Measurements from ENCODE around the gene MYMK.

The MYMK gene

DNA sequence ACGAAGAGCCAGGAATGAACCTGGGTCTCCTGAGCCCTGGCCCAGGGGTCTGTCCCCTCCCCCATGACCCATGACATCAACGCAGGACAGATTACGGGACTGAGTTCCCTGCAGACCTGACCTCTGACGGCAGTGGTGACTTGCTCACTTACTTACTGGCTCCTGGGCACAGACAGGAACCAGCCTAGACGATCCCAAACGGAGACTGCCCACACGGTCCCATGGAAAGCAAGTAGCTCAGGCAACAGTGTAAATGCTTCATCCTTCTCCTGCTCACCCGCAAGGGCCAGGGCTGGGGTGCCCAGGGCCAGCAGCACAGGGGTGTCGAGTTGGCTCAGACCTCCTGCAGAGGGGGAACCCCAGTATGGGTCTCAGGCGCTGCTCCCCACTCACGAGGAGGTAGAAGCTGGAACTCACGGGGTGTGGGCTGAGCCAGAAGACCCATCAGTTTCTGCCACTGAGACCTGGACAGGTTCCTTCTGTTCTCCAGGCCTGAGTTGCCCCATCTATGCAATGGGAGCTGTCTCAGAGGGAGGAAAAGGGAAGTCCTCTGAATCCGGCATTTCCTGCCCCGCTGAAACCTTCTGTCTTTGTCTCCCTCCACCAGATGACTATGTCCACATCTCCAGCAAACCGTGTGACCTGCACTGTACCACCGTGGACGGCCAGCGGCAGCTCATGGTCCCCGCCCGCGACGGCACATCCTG, 15.4 kb upstream of the MYMK start:
- peaks cover 19% of the 10 kb centered on the region for H3K27me3 ChIP-seq (ENCODE audit: control insufficient read depth, insufficient read depth, low read length)
- no peak overlapping the region for H3K9ac ChIP-seq (ENCODE audit: low read length)
- H3K4me3 ChIP-seq (ENCODE audit: low read length): no peak overlapping the region
- H3K9me3 ChIP-seq (ENCODE audit: control insufficient read depth, low read depth, low read length): no peaks in the 10 kb centered on the region
- H3K36me3 ChIP-seq (ENCODE audit: control insufficient read depth, low read depth, low read length): no peaks in the 10 kb centered on the region
- no peak overlapping the region for H3K27ac ChIP-seq (ENCODE audit: low read length)
- peaks cover 11% of the 10 kb centered on the region for H3K4me1 ChIP-seq (ENCODE audit: control insufficient read depth, low read depth, low read length)

DNA sequence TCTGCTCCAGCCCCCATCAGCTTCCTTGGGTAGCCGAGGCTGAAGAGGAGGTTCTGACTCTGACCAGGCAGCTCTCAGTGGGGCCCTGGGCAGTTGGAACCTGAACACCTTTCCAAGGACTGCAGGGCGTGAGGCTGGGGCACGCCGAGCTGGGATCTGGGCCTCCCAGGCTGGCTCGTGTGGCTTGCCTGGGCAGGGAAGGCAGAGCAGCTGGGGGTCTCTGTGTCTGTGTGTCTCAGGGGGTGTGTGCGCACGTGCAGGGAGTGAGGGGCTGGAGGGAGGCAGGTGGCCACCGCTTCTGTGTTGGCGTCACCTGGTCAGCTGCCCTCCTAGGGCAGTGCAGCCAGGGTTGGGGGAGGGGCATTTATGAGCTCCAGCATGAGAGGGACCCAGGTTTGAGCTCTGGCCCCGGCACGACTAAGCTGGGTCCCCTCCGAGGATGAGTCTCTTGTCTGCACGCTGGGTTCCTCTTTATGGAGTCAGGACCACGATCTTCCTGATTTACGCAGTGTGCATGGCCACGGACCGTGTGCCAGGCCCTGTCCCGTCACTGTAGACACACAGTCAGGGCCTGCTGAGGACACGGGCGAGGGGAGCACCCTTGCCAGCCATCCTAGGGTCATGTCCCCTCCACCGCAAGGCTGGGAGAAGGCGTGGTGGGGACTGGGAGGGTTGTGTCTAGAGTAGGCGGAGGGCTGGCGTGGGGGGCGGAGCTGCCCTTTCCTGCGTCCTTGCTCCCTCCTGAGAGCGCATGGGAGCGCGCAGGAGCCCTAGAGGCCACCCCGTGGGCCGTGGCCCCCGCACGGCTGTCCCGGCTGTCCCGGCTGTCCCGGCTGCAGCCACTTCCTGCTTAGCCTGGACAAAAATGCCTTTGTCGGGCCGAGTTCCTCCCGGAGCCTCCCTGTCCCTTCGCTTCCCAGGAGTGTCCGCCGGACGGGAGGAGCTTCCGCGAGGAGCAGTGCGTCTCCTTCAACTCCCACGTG, 14.4 kb upstream of the MYMK start:
- no peaks in the 10 kb centered on the region for H3K36me3 ChIP-seq (ENCODE audit: control insufficient read depth, low read depth, low read length)
- peaks cover 25% of the 10 kb centered on the region for H3K27me3 ChIP-seq (ENCODE audit: control insufficient read depth, insufficient read depth, low read length)
- H3K4me1 ChIP-seq (ENCODE audit: control insufficient read depth, low read depth, low read length): peaks cover 11% of the 10 kb centered on the region
- H3K4me3 ChIP-seq (ENCODE audit: low read length): no peak overlapping the region
- H3K9me3 ChIP-seq (ENCODE audit: control insufficient read depth, low read depth, low read length): no peaks in the 10 kb centered on the region
- H3K9ac ChIP-seq (ENCODE audit: low read length): no peak overlapping the region
- no peak overlapping the region for H3K27ac ChIP-seq (ENCODE audit: low read length)

DNA sequence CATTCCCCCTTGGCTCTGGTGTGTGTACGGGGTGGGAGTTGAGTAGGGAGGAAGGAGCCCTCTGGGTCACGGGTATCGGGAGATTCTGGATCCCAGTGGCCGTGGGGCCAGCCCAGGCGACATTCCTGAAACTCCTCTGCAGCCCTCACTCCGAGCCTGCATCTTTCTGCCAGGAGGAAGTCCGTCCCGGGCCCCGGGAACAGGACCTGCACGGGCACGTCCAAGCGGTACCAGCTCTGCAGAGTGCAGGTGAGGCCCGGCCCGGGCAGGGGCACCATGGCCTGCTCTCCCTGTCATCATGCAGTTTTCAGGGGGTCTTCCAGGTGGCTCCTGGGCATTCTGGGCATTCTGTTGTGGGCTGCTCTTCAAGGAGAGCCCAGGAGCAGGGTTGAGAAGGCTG, 13.4 kb upstream of the MYMK start:
- H3K27me3 ChIP-seq (ENCODE audit: control insufficient read depth, insufficient read depth, low read length): peaks cover 35% of the 10 kb centered on the region
- H3K27ac ChIP-seq (ENCODE audit: low read length): no peak overlapping the region
- no peak overlapping the region for H3K9ac ChIP-seq (ENCODE audit: low read length)
- no peaks in the 10 kb centered on the region for H3K36me3 ChIP-seq (ENCODE audit: control insufficient read depth, low read depth, low read length)
- H3K4me1 ChIP-seq (ENCODE audit: control insufficient read depth, low read depth, low read length): peaks cover 15% of the 10 kb centered on the region
- H3K9me3 ChIP-seq (ENCODE audit: control insufficient read depth, low read depth, low read length): no peaks in the 10 kb centered on the region
- no peak overlapping the region for H3K4me3 ChIP-seq (ENCODE audit: low read length)

DNA sequence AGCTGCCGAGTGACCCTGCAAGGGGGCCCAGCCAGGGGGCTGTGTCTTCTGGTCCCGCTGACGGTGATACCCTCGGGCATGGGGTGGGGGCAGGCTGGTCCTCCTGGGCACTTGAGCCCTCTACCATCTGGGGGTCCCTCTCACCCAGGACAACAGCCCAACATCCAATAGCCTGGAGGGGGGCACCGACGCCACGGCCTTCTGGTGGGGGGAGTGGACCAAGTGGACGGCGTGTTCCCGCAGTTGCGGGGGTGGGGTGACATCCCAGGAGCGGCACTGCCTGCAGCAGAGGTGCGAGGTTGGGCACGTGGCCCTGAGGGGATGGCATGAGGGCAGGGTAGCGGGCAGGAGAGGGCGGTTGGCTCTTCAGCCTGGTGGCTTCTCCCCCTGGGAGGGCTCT, 12.5 kb upstream of the MYMK start:
- Histone ChIP-seq H3K9ac (ENCODE audit: low read length) (no peak overlapping the region), H3K27me3 (ENCODE audit: control insufficient read depth, insufficient read depth, low read length) (peaks cover 40% of the 10 kb centered on the region), H3K4me3 (ENCODE audit: low read length) (no peak overlapping the region), H3K4me1 (ENCODE audit: control insufficient read depth, low read depth, low read length) (peaks cover 15% of the 10 kb centered on the region), H3K36me3 (ENCODE audit: control insufficient read depth, low read depth, low read length) (no peaks in the 10 kb centered on the region), H3K9me3 (ENCODE audit: control insufficient read depth, low read depth, low read length) (no peaks in the 10 kb centered on the region), H3K27ac (ENCODE audit: low read length) (no peak overlapping the region)

DNA sequence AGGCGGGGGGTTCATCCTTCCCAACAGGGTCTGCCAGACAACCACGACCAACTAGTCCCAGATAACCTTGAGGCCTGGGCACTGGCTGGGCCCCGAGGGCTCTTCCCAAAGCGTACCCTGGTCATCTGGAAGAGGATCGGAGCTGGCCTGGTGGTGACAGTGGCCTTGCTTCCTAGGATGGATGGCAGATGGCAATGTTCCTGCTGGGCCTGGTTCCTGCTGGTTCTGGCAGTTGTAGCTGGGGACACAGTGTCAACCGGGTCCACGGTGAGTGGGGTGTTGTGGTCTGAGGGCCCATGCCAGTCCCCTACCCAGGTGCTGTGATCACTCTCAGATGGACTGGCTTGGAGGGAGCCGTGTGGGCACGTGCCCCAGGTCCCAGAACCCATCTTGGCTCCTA, 11.8 kb upstream of the MYMK start:
- Histone ChIP-seq H3K36me3 (ENCODE audit: control insufficient read depth, low read depth, low read length) (no peaks in the 10 kb centered on the region), H3K27ac (ENCODE audit: low read length) (no peak overlapping the region), H3K4me3 (ENCODE audit: low read length) (no peak overlapping the region), H3K4me1 (ENCODE audit: control insufficient read depth, low read depth, low read length) (peaks cover 15% of the 10 kb centered on the region), H3K27me3 (ENCODE audit: control insufficient read depth, insufficient read depth, low read length) (peaks cover 40% of the 10 kb centered on the region), H3K9me3 (ENCODE audit: control insufficient read depth, low read depth, low read length) (no peaks in the 10 kb centered on the region), H3K9ac (ENCODE audit: low read length) (no peak overlapping the region)

DNA sequence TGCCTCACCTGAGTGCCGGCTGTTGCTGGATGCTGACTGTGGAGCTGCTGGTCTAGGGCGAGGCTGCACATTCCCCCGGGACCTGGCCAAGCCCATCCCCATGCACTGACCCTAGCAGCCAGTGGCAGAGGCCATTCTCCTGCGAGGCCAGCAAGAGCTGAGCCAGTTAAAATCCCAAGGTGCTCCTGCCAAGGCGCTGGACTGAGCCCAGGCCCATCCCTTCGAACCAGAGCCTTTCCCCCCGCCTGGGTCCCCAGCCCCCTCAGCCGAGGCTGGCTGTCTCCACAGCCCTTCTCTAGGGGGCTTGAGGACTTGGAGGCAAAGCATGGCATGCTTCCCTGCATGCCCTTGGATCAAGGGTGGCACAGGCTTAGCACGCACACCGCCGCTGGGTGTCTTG, 11.3 kb upstream of the MYMK start:
- Histone ChIP-seq H3K4me1 (ENCODE audit: control insufficient read depth, low read depth, low read length) (peaks cover 15% of the 10 kb centered on the region), H3K9me3 (ENCODE audit: control insufficient read depth, low read depth, low read length) (no peaks in the 10 kb centered on the region), H3K4me3 (ENCODE audit: low read length) (no peak overlapping the region), H3K9ac (ENCODE audit: low read length) (no peak overlapping the region), H3K27ac (ENCODE audit: low read length) (no peak overlapping the region), H3K27me3 (ENCODE audit: control insufficient read depth, insufficient read depth, low read length) (peaks cover 40% of the 10 kb centered on the region), H3K36me3 (ENCODE audit: control insufficient read depth, low read depth, low read length) (no peaks in the 10 kb centered on the region)

DNA sequence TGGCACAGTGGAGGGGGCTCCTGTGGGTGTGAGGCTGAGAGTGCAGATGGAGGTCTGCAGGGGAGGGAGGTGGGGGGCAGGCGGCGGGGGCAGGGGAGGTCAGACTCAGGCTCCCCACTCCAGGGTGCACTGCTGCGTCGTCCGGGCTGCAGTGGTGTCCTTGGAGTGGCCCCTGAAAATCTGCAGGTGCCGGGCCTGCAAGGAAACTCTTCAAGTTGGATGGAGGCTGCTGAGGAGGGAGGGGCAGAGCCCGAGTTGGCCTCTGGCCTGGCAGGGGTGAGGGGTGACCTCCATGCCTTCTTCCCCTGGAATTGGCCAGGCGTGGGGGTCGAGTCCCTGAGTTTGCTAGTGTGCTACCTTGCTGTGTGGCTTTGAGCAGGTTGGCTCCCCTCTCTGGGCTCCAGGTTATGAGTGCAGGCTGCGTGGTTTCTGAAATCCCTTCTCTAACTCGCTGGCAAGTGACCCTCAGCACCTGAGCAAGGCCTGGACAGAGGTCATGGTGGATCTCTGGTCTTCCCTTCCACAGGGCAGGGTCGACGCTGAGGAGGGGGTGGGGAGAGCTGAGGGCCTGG, 10.6 kb upstream of the MYMK start:
- Histone ChIP-seq H3K27ac (ENCODE audit: low read length) (no peak overlapping the region), H3K9me3 (ENCODE audit: control insufficient read depth, low read depth, low read length) (no peaks in the 10 kb centered on the region), H3K36me3 (ENCODE audit: control insufficient read depth, low read depth, low read length) (no peaks in the 10 kb centered on the region), H3K4me1 (ENCODE audit: control insufficient read depth, low read depth, low read length) (peaks cover 15% of the 10 kb centered on the region), H3K9ac (ENCODE audit: low read length) (no peak overlapping the region), H3K27me3 (ENCODE audit: control insufficient read depth, insufficient read depth, low read length) (peaks cover 38% of the 10 kb centered on the region), H3K4me3 (ENCODE audit: low read length) (no peak overlapping the region)

DNA sequence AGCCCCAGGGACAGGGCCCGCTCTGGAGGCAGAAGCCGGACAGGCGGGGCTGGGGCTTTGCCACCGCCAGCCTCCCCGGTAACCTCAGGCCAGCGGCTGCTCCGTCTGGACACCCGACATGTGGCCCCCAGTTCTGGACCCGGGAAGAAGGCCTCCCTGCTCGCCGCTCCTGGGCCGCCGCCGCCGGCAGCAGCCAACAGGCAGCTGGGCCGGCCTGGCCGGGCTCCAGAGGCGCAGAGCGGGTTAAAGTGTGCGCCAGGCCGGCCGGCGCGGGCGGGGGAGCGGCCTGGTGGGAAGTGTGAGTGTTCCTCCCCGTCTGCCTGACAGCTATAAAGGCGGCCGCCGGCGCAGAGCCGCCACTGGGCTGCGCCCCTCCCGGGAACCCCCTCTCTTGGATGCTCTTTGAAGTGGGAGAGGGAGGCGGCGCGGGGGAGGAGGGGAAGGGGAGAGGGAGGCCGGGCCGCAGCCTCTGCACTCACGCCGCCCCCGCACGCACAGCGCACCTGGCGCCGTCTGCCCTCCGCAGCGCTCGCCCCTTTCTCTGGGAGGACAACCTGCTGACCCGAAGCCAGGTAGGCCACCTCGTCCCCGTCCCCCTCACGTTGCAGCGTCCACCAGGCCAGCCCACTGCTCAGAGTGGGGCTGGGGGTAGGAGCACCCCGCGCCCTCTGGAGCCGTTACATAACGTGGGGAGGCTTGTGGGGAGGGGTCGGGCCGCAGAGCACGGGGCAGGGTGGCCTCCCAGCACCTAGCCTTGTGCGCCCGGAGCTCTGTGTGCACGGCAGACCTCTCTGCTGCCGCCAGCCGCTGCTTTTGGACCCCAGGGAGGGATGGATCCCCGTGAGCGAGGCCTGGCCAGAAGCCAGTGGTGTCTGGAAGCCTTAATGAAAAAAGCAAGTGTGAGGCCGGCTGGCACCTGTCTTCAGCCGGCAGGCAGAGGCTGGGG, 9.9 kb upstream of the MYMK start, which contains the start of gene ADAMTSL2:
Gene ADAMTSL2, plus strand, starts transcription at position 359 of the 946 bp plus-strand sequence. CDS start 2,009 bp downstream, outside the sequence.
- Histone ChIP-seq H3K27me3 (ENCODE audit: control insufficient read depth, insufficient read depth, low read length) (peaks cover 31% of the 10 kb centered on the region), H3K4me1 (ENCODE audit: control insufficient read depth, low read depth, low read length) (peaks cover 7% of the 10 kb centered on the region), H3K4me3 (ENCODE audit: low read length) (peak within 1 kb of the TSS; percentile 49), H3K9ac (ENCODE audit: low read length) (no peak within 1 kb of the TSS), H3K27ac (ENCODE audit: low read length) (no peak within 1 kb of the TSS), H3K36me3 (ENCODE audit: control insufficient read depth, low read depth, low read length) (no peaks in the 10 kb centered on the region), H3K9me3 (ENCODE audit: control insufficient read depth, low read depth, low read length) (no peaks in the 10 kb centered on the region)

DNA sequence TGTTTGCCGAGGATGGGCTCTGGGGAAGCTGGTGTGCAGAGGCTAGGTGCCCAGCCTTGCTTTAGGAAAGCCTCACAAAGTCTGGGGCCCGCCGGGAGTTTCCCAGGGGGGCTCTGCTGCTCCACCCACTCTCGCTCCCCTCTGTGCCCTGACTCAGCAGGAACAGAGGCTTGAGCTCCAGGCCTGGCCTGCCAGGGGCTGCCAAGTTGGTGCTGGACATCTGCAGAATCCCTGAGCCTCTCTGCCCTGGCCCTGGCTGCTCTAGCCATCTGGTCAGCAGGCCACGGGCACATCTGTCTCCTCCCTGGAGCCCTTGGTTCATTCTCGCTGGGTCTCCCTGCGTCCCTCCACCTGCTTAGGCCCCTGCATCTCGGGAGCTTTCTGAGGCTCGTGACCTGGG, 9.1 kb upstream of the MYMK start:
- Histone ChIP-seq H3K9me3 (ENCODE audit: control insufficient read depth, low read depth, low read length) (no peaks in the 10 kb centered on the region), H3K36me3 (ENCODE audit: control insufficient read depth, low read depth, low read length) (no peaks in the 10 kb centered on the region), H3K27me3 (ENCODE audit: control insufficient read depth, insufficient read depth, low read length) (peaks cover 30% of the 10 kb centered on the region), H3K4me3 (ENCODE audit: low read length) (peak overlapping the region; percentile 49), H3K4me1 (ENCODE audit: control insufficient read depth, low read depth, low read length) (peaks cover 4% of the 10 kb centered on the region), H3K9ac (ENCODE audit: low read length) (no peak overlapping the region), H3K27ac (ENCODE audit: low read length) (no peak overlapping the region)

DNA sequence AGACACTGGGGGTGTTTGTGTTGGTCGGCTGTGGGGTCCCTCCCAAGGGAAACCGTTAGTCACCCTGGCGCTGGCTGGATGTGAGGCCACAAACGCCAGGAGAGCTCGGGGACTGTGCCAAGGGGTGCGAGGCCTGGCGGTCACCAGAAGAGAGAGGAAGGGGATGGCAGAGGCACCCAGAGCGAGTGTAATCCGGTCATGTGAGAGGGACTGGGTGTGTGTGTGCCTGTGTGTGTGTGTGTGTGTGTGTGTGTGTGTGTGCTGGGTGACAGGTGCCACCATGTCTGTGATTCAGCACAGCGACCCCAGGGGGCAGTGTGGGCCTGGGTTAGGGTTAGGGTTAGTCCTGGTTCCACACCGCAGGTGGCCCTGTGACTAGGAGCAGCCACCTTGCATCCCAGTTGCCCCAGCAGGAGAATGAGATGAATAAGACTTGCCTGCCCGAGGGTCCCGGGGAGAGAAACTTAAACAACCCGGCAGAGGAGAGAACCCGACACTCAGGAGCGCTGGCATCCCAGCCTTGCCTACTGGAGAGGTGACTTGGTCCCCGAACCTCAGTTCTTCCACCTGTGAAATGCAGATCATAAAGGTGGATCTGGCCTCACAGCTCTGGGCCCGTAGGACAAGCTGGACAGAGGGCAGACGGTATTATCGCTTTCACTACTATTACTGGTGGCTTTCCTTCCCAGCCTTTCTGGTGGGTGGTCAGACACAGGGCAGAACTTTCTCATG, 8.3 kb upstream of the MYMK start:
- no peak overlapping the region for H3K27ac ChIP-seq (ENCODE audit: low read length)
- H3K4me3 ChIP-seq (ENCODE audit: low read length): no peak overlapping the region
- peaks cover 5% of the 10 kb centered on the region for H3K4me1 ChIP-seq (ENCODE audit: control insufficient read depth, low read depth, low read length)
- H3K36me3 ChIP-seq (ENCODE audit: control insufficient read depth, low read depth, low read length): no peaks in the 10 kb centered on the region
- H3K9ac ChIP-seq (ENCODE audit: low read length): no peak overlapping the region
- H3K27me3 ChIP-seq (ENCODE audit: control insufficient read depth, insufficient read depth, low read length): peaks cover 27% of the 10 kb centered on the region
- no peaks in the 10 kb centered on the region for H3K9me3 ChIP-seq (ENCODE audit: control insufficient read depth, low read depth, low read length)

All from iPS-18a (cell line).